Measurements from ENCODE around the gene TCL1B.

TCL1B gene

GRCh38 chr14:95730126-95730525 is 43.9 kb downstream of the TCL1B start:
- Histone ChIP-seq H3K4me3 (ENCODE audit: low read depth in 1 of 2, low read length in 2 of 2) (no peak overlapping the region), H3K27ac (ENCODE audit: low read depth, low read length) (no peak overlapping the region), H3K4me1 (ENCODE audit: insufficient read depth, low read length) (no peaks in the 10 kb centered on the region), H3K9ac (ENCODE audit: low read length) (no peak overlapping the region), H3K36me3 (ENCODE audit: insufficient read depth, low read length) (no peaks in the 10 kb centered on the region), H3K9me3 (ENCODE audit: low read length) (no peaks in the 10 kb centered on the region), H3K27me3 (ENCODE audit: control insufficient read depth in 1 of 2, insufficient read depth in 2 of 2, low read length in 2 of 2) (no peaks in the 10 kb centered on the region)

- Histone ChIP-seq H3K4me3 (ENCODE audit: low read depth in 1 of 2, low read length in 2 of 2) (no peak overlapping the region), H3K27me3 (ENCODE audit: control insufficient read depth in 1 of 2, insufficient read depth in 2 of 2, low read length in 2 of 2) (no peaks in the 10 kb centered on the region), H3K36me3 (ENCODE audit: insufficient read depth, low read length) (no peaks in the 10 kb centered on the region), H3K9me3 (ENCODE audit: low read length) (no peaks in the 10 kb centered on the region), H3K4me1 (ENCODE audit: insufficient read depth, low read length) (no peaks in the 10 kb centered on the region), H3K9ac (ENCODE audit: low read length) (no peak overlapping the region), H3K27ac (ENCODE audit: low read depth, low read length) (no peak overlapping the region)
Observed at GRCh38 chr14:95733212-95733611, 47.0 kb downstream of the TCL1B start.

- Histone ChIP-seq H3K36me3 (ENCODE audit: insufficient read depth, low read length) (no peaks in the 10 kb centered on the region), H3K9ac (ENCODE audit: low read length) (no peak overlapping the region), H3K27ac (ENCODE audit: low read depth, low read length) (no peak overlapping the region), H3K27me3 (ENCODE audit: control insufficient read depth in 1 of 2, insufficient read depth in 2 of 2, low read length in 2 of 2) (no peaks in the 10 kb centered on the region), H3K9me3 (ENCODE audit: low read length) (no peaks in the 10 kb centered on the region), H3K4me3 (ENCODE audit: low read depth in 1 of 2, low read length in 2 of 2) (no peak overlapping the region), H3K4me1 (ENCODE audit: insufficient read depth, low read length) (no peaks in the 10 kb centered on the region)
Observed at GRCh38 chr14:95739356-95739755, 53.1 kb downstream of the TCL1B start.

- H3K4me3 ChIP-seq (ENCODE audit: low read depth in 1 of 2, low read length in 2 of 2), result no peak overlapping the region
- H3K9ac ChIP-seq (ENCODE audit: low read length), result no peak overlapping the region
- no peak overlapping the region for H3K27ac ChIP-seq (ENCODE audit: low read depth, low read length)
- no peaks in the 10 kb centered on the region for H3K9me3 ChIP-seq (ENCODE audit: low read length)
- no peaks in the 10 kb centered on the region for H3K4me1 ChIP-seq (ENCODE audit: insufficient read depth, low read length)
- H3K36me3 ChIP-seq (ENCODE audit: insufficient read depth, low read length), result no peaks in the 10 kb centered on the region
- no peaks in the 10 kb centered on the region for H3K27me3 ChIP-seq (ENCODE audit: control insufficient read depth in 1 of 2, insufficient read depth in 2 of 2, low read length in 2 of 2)
Observed at GRCh38 chr14:95741038-95741490, 54.8 kb downstream of the TCL1B start.

- H3K4me3 ChIP-seq (ENCODE audit: low read depth in 1 of 2, low read length in 2 of 2), result no peak overlapping the region
- no peak overlapping the region for H3K27ac ChIP-seq (ENCODE audit: low read depth, low read length)
- H3K9me3 ChIP-seq (ENCODE audit: low read length), result no peaks in the 10 kb centered on the region
- no peaks in the 10 kb centered on the region for H3K4me1 ChIP-seq (ENCODE audit: insufficient read depth, low read length)
- H3K36me3 ChIP-seq (ENCODE audit: insufficient read depth, low read length), result no peaks in the 10 kb centered on the region
- no peak overlapping the region for H3K9ac ChIP-seq (ENCODE audit: low read length)
- no peaks in the 10 kb centered on the region for H3K27me3 ChIP-seq (ENCODE audit: control insufficient read depth in 1 of 2, insufficient read depth in 2 of 2, low read length in 2 of 2)
Observed at GRCh38 chr14:95741781-95742180, 55.6 kb downstream of the TCL1B start.
